ENCODE data around the gene PGM2L1.

DNA sequence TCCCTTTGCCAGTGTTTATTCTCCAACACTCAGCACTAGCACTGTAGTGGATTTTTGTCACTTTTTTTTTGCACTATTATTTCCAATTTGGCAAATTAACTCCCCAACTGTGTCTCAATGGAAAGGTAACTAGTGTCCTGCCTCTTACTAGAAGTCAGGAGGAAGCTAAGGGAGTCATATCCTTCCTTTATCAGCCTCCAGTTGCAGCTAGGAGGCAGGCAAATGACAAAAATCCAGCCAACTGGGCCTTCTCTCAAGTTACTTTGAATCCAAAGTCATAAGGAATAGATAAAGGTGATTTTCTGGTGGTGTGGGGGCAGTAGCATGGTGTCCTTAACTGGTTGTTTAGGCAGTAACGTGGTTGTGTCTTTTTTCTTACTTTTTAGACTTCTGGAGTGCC lies 71.2 kb downstream of the PGM2L1 start:
- TF ChIP-seq, protein P1, sequence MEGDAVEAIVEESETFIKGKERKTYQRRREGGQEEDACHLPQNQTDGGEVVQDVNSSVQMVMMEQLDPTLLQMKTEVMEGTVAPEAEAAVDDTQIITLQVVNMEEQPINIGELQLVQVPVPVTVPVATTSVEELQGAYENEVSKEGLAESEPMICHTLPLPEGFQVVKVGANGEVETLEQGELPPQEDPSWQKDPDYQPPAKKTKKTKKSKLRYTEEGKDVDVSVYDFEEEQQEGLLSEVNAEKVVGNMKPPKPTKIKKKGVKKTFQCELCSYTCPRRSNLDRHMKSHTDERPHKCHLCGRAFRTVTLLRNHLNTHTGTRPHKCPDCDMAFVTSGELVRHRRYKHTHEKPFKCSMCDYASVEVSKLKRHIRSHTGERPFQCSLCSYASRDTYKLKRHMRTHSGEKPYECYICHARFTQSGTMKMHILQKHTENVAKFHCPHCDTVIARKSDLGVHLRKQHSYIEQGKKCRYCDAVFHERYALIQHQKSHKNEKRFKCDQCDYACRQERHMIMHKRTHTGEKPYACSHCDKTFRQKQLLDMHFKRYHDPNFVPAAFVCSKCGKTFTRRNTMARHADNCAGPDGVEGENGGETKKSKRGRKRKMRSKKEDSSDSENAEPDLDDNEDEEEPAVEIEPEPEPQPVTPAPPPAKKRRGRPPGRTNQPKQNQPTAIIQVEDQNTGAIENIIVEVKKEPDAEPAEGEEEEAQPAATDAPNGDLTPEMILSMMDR (IDR thresholded peaks at IDR 0.05): no peak
- TF ChIP-seq POLR2A (IDR thresholded peaks at IDR 0.05): no peak

Data from adrenal gland (tissue), 5 donors.